MCF 10A (cell line): Measurements from ENCODE around the gene ROR1. TPM values are rescaled to one million over a fixed set of nuclear protein-coding genes. Genes with fewer than 3 reads are reported as not detected.

ENCODE experiments used
- BruUV-seq: library from RNA; stranded (reverse); fragments of 400-500 nt; replicated peaks from 2 replicates; lab custom pipeline; 2021; lab: Mats Ljungman, UMichigan
- CTCF ChIA-PET: fragments of 300-600 bp; sonication (Branson Sonifier 250); formaldehyde crosslinking; extraction: SDS; loops from one replicate; lab custom pipeline; 2021; ENCODE audit warnings: antibody characterized with exemption, inconsistent platforms; lab: Yijun Ruan, JAX
- POLR2A ChIA-PET: fragments of 300-600, 350-650 bp; sonication (Branson Sonifier 250); formaldehyde crosslinking; extraction: SDS; loops from one replicate; lab custom pipeline; 2020; ENCODE audit warnings: antibody characterized with exemption, inconsistent platforms; lab: Yijun Ruan, JAX
- DNase-seq: peaks from one replicate; pipeline ENCODE4 v3.0.0-alpha.2; 2018; ENCODE audit not compliant: unreplicated experiment
- H3K27ac Mint-ChIP-seq: one replicate; pipeline ENCODE4 v1.8.0; 2022; ENCODE audit warnings: mild to moderate bottlenecking, low read depth, mixed read lengths; ENCODE audit not compliant: unreplicated experiment
- H3K27me3 Mint-ChIP-seq: one replicate; pipeline ENCODE4 v1.8.0; 2022; ENCODE audit warnings: mixed read lengths; ENCODE audit not compliant: insufficient read depth, unreplicated experiment
- H3K36me3 Mint-ChIP-seq: one replicate; pipeline ENCODE4 v1.8.0; 2022; ENCODE audit warnings: mild to moderate bottlenecking, moderate library complexity, mixed read lengths; ENCODE audit not compliant: insufficient read depth, unreplicated experiment
- H3K4me1 Mint-ChIP-seq: one replicate; pipeline ENCODE4 v1.8.0; 2022; ENCODE audit warnings: mixed read lengths; ENCODE audit not compliant: insufficient read depth, unreplicated experiment
- H3K4me3 Mint-ChIP-seq: one replicate; pipeline ENCODE4 v1.8.0; 2022; ENCODE audit warnings: mild to moderate bottlenecking, moderate library complexity, mixed read lengths; ENCODE audit not compliant: unreplicated experiment
- H3K9me3 Mint-ChIP-seq: one replicate; pipeline ENCODE4 v1.8.0; 2022; ENCODE audit warnings: mixed read lengths; ENCODE audit not compliant: unreplicated experiment
- intact Hi-C: fragments of 100-400 bp; cut with micrococcal nuclease; formaldehyde crosslinking; loops from 2 replicates; pipeline ENCODE4 v1.14.1; 2022
- total RNA-seq: library from RNA; stranded (reverse); gene quantifications from 2 replicates; pipeline ENCODE4 v1.2.3, GENCODE V29; 2022
- TF ChIP-seq, protein P1 (sequence below): fragments of 200-600 bp; IDR thresholded peaks from one replicate; pipeline ENCODE4 v1.8.0; 2022; ENCODE audit warnings: antibody characterized with exemption, mild to moderate bottlenecking; ENCODE audit not compliant: unreplicated experiment

Gene ROR1
- total RNA-seq, 1 experiment from 2014 or later = 4.6 TPM

DNA sequence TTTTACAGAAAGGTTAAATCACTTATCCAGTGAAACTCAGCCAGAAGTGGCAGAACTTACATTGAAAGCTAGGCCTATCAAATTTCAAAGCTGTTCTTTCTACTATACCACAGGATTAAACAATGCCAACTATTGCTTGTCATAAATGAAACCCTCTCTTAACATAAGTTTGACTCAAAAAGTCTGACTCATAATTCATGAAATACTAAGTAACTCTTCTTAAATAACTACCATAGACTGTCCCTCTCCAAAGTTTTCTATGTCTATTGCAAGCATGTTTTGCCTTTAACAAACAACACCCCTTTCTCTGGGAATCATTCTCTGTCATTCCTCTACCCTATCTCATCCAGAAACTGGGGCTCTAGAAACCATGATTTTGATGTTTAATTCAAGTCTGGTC is 320.1 kb downstream of the ROR1 start:
- TF ChIP-seq, protein P1, sequence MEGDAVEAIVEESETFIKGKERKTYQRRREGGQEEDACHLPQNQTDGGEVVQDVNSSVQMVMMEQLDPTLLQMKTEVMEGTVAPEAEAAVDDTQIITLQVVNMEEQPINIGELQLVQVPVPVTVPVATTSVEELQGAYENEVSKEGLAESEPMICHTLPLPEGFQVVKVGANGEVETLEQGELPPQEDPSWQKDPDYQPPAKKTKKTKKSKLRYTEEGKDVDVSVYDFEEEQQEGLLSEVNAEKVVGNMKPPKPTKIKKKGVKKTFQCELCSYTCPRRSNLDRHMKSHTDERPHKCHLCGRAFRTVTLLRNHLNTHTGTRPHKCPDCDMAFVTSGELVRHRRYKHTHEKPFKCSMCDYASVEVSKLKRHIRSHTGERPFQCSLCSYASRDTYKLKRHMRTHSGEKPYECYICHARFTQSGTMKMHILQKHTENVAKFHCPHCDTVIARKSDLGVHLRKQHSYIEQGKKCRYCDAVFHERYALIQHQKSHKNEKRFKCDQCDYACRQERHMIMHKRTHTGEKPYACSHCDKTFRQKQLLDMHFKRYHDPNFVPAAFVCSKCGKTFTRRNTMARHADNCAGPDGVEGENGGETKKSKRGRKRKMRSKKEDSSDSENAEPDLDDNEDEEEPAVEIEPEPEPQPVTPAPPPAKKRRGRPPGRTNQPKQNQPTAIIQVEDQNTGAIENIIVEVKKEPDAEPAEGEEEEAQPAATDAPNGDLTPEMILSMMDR = no peak
- peak; percentile 46 for DNase-seq
- ChIA-PET CTCF (no interaction called here), POLR2A (interaction anchor here (0.6 to 1.5 kb wide), 4 partner anchors 11 to 728 kb away, joined by 3 to 6 read pairs (median 4); no protein-coding TSS in a partner anchor)
- Mint-ChIP-seq H3K36me3 (no peaks in the 10 kb centered on the region), H3K27ac (peak overlapping the region; percentile 89), H3K4me1 (peaks cover 11% of the 10 kb centered on the region), H3K9me3 (no peaks in the 10 kb centered on the region), H3K4me3 (no peak overlapping the region), H3K27me3 (no peaks in the 10 kb centered on the region)
- intact Hi-C loops = no loop called here
- BruUV-seq = no TSS peak

DNA sequence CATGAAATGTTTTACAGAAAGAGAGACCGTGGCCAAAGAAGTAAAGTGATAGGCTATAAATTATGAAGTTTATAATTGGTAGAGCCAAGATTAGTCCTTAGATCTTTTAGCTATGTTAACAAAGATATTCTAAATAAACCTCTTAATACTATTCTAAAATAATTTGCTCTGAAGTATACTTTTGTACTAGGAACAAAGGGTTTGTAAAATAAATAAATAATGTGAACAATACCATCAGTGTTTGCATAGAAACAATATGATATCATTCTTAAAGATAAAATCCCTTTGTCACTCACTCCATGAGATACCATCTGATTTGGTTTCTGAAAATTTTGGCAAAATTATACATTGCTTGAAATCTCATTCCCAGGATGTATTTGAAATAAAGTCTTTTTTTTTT is 322.0 kb downstream of the ROR1 start:
- POLR2A ChIA-PET = interaction anchor here (0.6 to 1.1 kb wide), 2 partner anchors 13 to 29 kb away, joined by 5 read pairs; no protein-coding TSS in a partner anchor
- intact Hi-C loops = no loop called here
- TF ChIP-seq, protein P1 = no peak
- CTCF ChIA-PET = interaction anchor here (1.2 kb wide), 1 partner anchor 16 kb away, joined by 5 read pairs; no protein-coding TSS in a partner anchor
- Mint-ChIP-seq H3K4me3 (no peak overlapping the region), H3K27me3 (no peaks in the 10 kb centered on the region), H3K9me3 (no peaks in the 10 kb centered on the region), H3K36me3 (no peaks in the 10 kb centered on the region), H3K27ac (no peak overlapping the region), H3K4me1 (peaks cover 11% of the 10 kb centered on the region)
- BruUV-seq = no TSS peak
- no peak for DNase-seq

DNA sequence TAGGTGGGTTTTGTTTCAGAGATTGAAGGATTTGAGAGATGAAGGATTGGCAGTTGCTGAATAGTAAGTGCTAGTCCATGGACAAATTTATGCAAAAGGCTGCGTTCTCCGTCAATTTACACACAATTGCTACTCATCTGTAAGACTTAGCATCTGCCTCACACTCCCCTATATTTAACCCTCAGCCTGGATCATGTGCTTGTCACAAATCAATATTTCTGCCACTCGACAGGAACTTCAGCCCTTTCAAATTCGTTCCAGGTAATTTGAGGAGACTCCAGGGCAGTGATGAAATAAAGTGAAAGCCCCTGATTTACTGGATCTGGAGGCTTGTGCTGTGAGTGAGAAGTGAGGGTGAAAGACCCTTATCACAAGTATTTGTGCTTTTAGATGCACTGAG is 324.0 kb downstream of the ROR1 start:
- BruUV-seq = no TSS peak
- peaks cover 11% of the 10 kb centered on the region for H3K4me1 Mint-ChIP-seq
- POLR2A ChIA-PET = no interaction called here
- H3K27ac Mint-ChIP-seq = no peak overlapping the region
- H3K9me3 Mint-ChIP-seq = no peaks in the 10 kb centered on the region
- no peak for DNase-seq
- CTCF ChIA-PET = interaction anchor here (1.1 kb wide), 1 partner anchor 14 kb away, joined by 3 read pairs; no protein-coding TSS in a partner anchor
- TF ChIP-seq, protein P1 = no peak
- H3K4me3 Mint-ChIP-seq = no peak overlapping the region
- no peaks in the 10 kb centered on the region for H3K27me3 Mint-ChIP-seq
- intact Hi-C loops = no loop called here
- no peaks in the 10 kb centered on the region for H3K36me3 Mint-ChIP-seq

DNA sequence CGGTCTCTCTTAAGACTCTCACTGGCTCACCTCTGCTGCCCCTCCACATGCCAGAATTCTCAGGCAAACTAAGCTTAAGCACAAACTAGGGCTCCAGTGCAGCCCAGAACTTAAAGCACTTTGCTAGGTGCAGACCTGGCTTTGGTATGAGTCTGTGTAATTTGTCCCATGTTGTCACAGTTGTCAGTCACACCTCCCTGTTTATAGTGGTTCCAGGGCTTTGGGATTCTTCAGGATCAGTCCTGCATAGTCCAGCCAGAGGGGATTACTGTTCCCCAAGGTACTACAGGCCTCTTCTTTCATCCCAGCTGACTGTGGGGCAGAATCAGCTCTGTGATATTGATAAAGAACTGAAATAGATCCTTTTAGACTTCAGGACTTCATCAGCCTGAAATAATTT is 324.6 kb downstream of the ROR1 start:
- Mint-ChIP-seq H3K27me3 (no peaks in the 10 kb centered on the region), H3K27ac (no peak overlapping the region), H3K4me3 (no peak overlapping the region), H3K36me3 (no peaks in the 10 kb centered on the region), H3K4me1 (peaks cover 10% of the 10 kb centered on the region), H3K9me3 (no peaks in the 10 kb centered on the region)
- ChIA-PET POLR2A (no interaction called here), CTCF (interaction anchor here (0.6 to 1.1 kb wide), 3 partner anchors 13 to 1241 kb away, joined by 3 read pairs; no protein-coding TSS in a partner anchor)
- no peak for DNase-seq
- TF ChIP-seq, protein P1 = no peak
- no TSS peak for BruUV-seq
- intact Hi-C loops = no loop called here
